Thoracic aorta (tissue), 2 donors: Measurements from ENCODE around the gene EGFL7. TPM values are rescaled to one million over a fixed set of nuclear protein-coding genes. Genes with fewer than 3 reads are reported as not detected.

Experiments
- ATAC-seq: fragments of 150-250 bp; one replicate; pipeline ENCODE4 v1.8.0; 2017; ENCODE audit warnings: low read depth; ENCODE audit not compliant: insufficient number of reproducible peaks, low FRiP score
- DNase-seq: peaks from one replicate; pipeline ENCODE4 v3.0.0-alpha.2; 2020; ENCODE audit warnings: low spot score
- H3K27ac ChIP-seq, 2 donors: fragments of 200-600 bp; sonication (generic); 1 replicate in 1 of 2; 2 replicates in 1 of 2; pipeline ENCODE4 v1.5.1; 2016; ENCODE audit warnings: mild to moderate bottlenecking in 2 of 2, moderate library complexity in 2 of 2
- H3K27me3 ChIP-seq: fragments of 200-600 bp; sonication (generic); replicated peaks from 2 replicates; pipeline ENCODE4 v1.6.0; 2016; ENCODE audit warnings: mild to moderate bottlenecking; ENCODE audit not compliant: insufficient read depth
- H3K36me3 ChIP-seq: fragments of 200-600 bp; sonication (generic); one replicate; pipeline ENCODE4 v1.5.1; 2016
- H3K4me1 ChIP-seq, 2 donors: fragments of 200-600 bp; sonication (generic); 1 replicate in 1 of 2; 2 replicates in 1 of 2; pipeline versions ENCODE4 v1.5.1 to v1.6.0; 2016; ENCODE audit warnings: low read depth in 2 of 2, mild to moderate bottlenecking in 1 of 2; ENCODE audit not compliant: control insufficient read depth in 1 of 2
- H3K4me3 ChIP-seq: fragments of 200-600 bp; sonication (generic); 2 replicates; pipeline ENCODE4 v1.5.1; 2016; ENCODE audit warnings: mild to moderate bottlenecking
- H3K9me3 ChIP-seq: fragments of 200-600 bp; sonication (generic); 2 replicates; pipeline ENCODE4 v1.5.1; 2016
- total RNA-seq, 2 donors: library from RNA; depleted of rRNA; stranded (reverse); fragments of >200 nt; gene quantifications; one replicate each; pipeline versions ENCODE4 v1.1.0 to v1.2.3, GENCODE V29; 2016
- TF ChIP-seq, protein P1 (sequence below): fragments of 200-600 bp; sonication (generic); IDR thresholded peaks from one replicate; pipeline ENCODE4 v1.5.1; 2019; ENCODE audit warnings: antibody characterized with exemption

EGFL7 gene
- total RNA-seq, 2 donors from 2014 or later: 42.0 to 56.5 TPM

DNA sequence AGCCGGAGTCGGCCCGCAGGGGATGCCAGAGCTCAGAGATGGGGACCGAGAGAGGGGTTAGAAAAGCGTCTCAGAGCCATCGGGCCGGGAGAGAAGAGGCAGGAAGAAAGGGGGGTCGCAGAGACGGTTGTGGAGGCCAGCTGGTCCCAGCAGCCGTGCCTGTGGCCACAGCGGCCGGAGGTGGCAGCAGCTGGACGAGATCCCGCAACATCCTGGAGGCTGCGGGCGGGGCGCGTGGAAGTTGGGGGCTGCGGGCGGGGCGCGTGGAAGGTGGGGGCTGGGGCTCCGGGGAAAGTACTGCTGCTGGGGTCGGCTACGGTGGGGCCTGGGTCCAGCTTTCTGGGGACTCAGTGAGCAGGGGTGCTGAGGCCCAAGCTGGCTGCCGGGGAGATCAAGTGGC is 34.4 kb upstream of the EGFL7 start:
- no peak for DNase-seq
- H3K9me3 ChIP-seq: no peaks in the 10 kb centered on the region
- H3K27ac ChIP-seq: no peak overlapping the region
- H3K36me3 ChIP-seq: no peaks in the 10 kb centered on the region
- H3K4me3 ChIP-seq: no peak overlapping the region
- no peak for ATAC-seq
- peaks cover 19 to 33% of the 10 kb centered on the region in 2 donors for H3K4me1 ChIP-seq
- TF ChIP-seq, protein P1, sequence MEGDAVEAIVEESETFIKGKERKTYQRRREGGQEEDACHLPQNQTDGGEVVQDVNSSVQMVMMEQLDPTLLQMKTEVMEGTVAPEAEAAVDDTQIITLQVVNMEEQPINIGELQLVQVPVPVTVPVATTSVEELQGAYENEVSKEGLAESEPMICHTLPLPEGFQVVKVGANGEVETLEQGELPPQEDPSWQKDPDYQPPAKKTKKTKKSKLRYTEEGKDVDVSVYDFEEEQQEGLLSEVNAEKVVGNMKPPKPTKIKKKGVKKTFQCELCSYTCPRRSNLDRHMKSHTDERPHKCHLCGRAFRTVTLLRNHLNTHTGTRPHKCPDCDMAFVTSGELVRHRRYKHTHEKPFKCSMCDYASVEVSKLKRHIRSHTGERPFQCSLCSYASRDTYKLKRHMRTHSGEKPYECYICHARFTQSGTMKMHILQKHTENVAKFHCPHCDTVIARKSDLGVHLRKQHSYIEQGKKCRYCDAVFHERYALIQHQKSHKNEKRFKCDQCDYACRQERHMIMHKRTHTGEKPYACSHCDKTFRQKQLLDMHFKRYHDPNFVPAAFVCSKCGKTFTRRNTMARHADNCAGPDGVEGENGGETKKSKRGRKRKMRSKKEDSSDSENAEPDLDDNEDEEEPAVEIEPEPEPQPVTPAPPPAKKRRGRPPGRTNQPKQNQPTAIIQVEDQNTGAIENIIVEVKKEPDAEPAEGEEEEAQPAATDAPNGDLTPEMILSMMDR: no peak
- H3K27me3 ChIP-seq: no peaks in the 10 kb centered on the region

DNA sequence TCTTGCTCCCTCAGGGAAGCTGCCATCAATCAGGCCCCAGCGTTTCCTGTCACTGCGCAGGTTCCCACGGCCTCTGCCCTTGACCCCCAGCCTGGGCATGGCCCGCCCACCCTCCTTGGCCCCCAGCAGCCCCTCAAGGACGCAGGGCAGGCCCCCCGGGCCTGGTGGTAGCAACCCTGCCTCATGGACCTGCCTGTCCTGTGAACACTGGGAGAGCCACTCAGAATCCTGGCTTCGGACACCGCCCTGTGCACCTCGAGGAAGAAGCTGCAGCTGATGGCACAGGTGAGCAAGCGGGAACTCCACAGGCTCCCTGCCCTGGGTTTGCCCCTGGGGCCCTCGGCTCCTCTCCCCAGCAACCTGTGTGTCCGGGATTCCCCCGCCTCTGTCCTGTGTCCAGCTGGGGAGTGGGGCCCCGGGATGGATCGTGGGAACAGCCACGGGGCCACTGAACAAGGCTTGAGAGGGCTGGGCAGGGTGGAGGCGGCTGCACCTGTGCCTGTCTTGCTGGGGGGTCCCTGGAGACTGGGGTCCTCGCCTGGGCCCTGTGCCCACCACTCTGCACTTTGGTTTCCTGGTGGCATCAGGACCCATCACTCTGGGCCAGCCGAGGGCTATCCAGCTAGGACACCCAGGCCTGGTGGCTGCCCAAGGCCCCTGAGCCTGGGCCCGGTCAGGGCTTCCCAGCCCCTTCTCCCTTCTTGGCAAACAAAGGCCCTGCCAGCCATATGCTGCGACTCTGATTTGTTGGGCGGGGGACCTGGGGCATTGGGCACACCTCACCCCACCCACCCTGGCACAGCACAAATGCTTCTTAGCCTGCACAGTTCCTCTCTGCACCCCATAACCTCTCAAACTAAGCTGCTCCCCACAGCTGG is 33.5 kb upstream of the EGFL7 start:
- ATAC-seq (no peak), DNase-seq (no peak)
- Histone ChIP-seq H3K27me3 (no peaks in the 10 kb centered on the region), H3K4me1 (peaks cover 17 to 29% of the 10 kb centered on the region in 2 donors), H3K27ac (no peak overlapping the region), H3K36me3 (no peaks in the 10 kb centered on the region), H3K9me3 (no peaks in the 10 kb centered on the region), H3K4me3 (no peak overlapping the region)
- TF ChIP-seq, protein P1: no peak

DNA sequence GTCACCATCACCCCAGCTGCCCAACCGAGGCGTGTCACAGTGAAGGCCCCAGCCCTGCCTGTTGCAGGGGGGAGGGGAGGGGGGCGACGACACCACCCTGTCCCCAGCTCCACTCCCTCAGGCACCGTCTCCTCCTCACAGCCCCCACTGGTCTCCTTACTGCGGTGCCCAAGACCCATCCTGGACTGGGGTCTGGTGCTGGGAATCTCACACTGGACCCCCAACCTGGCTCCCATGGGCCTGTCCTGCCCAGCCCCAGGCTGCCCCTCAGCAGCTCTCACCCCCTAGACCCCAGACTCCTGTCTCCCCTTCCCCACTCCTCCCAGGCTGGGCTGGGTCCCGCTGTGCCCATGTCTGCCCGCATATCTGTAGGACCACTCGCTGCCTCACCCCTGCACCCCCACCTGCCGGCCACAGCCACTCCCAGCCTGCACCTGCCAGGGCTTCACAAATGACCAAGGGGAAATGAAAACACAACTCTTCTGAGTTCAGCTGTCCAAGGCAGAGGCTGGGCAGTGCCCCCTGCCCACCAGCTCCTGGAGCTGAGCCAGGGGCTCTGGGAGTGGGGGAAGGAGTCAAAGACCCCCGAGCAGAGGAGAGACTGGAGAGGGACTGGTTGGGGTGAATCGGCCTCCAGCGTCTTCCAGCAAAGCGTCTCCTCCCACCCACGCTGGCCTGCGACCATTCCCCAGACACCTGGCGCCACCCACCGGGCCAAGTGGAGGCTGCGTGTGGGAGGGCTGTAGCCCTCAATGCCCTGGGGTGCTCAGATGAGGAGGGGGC is 32.6 kb upstream of the EGFL7 start:
- TF ChIP-seq, protein P1: peak; percentile 31
- no peak for DNase-seq
- no peak for ATAC-seq
- Histone ChIP-seq H3K4me3 (no peak overlapping the region), H3K4me1 (peaks cover 9 to 21% of the 10 kb centered on the region in 2 donors), H3K27ac (no peak overlapping the region), H3K36me3 (no peaks in the 10 kb centered on the region), H3K9me3 (no peaks in the 10 kb centered on the region), H3K27me3 (no peaks in the 10 kb centered on the region)

DNA sequence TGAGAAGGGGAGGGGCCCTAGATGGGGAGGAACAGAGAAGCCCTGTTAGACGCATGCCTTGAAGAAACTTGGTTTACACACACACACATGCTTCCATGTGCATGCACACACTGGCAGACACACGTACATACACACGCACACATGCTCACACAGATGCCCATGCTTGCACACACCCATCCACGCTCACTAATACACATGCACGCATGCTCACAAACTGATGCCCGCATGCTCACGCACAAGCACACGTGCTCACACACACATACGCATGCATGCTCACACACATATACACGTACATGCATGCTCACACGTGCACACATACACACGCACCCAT is 32.1 kb upstream of the EGFL7 start:
- H3K4me1 ChIP-seq: peaks cover 3 to 16% of the 10 kb centered on the region in 2 donors
- TF ChIP-seq, protein P1: no peak
- no peaks in the 10 kb centered on the region for H3K36me3 ChIP-seq
- no peak for ATAC-seq
- H3K9me3 ChIP-seq: no peaks in the 10 kb centered on the region
- H3K27ac ChIP-seq: no peak overlapping the region
- DNase-seq: no peak
- no peak overlapping the region for H3K4me3 ChIP-seq
- no peaks in the 10 kb centered on the region for H3K27me3 ChIP-seq
